Esophagus squamous epithelium (tissue), 5 donors: ENCODE results near the gene C1orf56. TPM values are rescaled to one million over a fixed set of nuclear protein-coding genes. Genes with fewer than 3 reads are reported as not detected.

ENCODE experiments used
- DNase-seq: peaks from one replicate; lab custom pipeline; 2025; lab: John Stamatoyannopoulos, UW
- H3K27ac ChIP-seq, 4 donors: fragments of 200-600 bp; sonication (generic); one replicate each; pipeline ENCODE4 v1.5.1; 2016 to 2019; ENCODE audit warnings: mild to moderate bottlenecking in 1 of 4
- H3K27me3 ChIP-seq, 4 donors: fragments of 200-600 bp; sonication (generic); 1 replicate in 3 of 4; 2 replicates in 1 of 4; pipeline versions ENCODE4 v1.5.1 to v1.6.0; 2017 to 2021; ENCODE audit warnings: antibody characterized with exemption in 1 of 4
- H3K36me3 ChIP-seq, 3 donors: fragments of 200-600 bp; sonication (generic); one replicate each; pipeline ENCODE4 v1.5.1; 2016 to 2019
- H3K4me1 ChIP-seq, 3 donors: fragments of 200-600 bp; sonication (generic); one replicate each; pipeline ENCODE4 v1.5.1; 2017 to 2019
- H3K4me3 ChIP-seq, 4 donors: fragments of 200-600 bp; sonication (generic); 1 replicate in 3 of 4; 2 replicates in 1 of 4; pipeline ENCODE4 v1.5.1; 2016 to 2019; ENCODE audit warnings: mild to moderate bottlenecking in 2 of 4, moderate library complexity in 1 of 4
- H3K9me3 ChIP-seq, 3 donors: fragments of 200-600 bp; sonication (generic); one replicate each; pipeline ENCODE4 v1.5.1; 2016 to 2019
- CTCF ChIP-seq, 6 experiments: fragments of 450-650 bp in 4 of 6; fragments of 200-600 bp in 2 of 6; sonication (generic) in 2 of 6; IDR thresholded peaks; one replicate each; pipeline ENCODE4 v1.5.1; 2016 to 2019; ENCODE audit warnings: antibody characterized with exemption in 6 of 6, mild to moderate bottlenecking in 4 of 6, moderate library complexity in 4 of 6
- POLR2A ChIP-seq, 4 donors: fragments of 450-650 bp; IDR thresholded peaks; one replicate each; pipeline ENCODE4 v1.6.1; 2017; ENCODE audit warnings: antibody characterized with exemption in 4 of 4, mild to moderate bottlenecking in 4 of 4, moderate library complexity in 3 of 4
- WGBS, 2 donors: methylation state at CpG; one replicate each; pipeline ENCODE4 v1.1.5; 2018; 5-methylcytosine and 5-hydroxymethylcytosine counted together
- intact Hi-C: fragments of 100-400 bp; cut with DNase I; formaldehyde crosslinking; loops from one replicate; pipeline ENCODE4 v1.15.0; 2022
- total RNA-seq, 4 donors: library from RNA; depleted of rRNA; stranded (reverse); fragments of >200 nt; gene quantifications; one replicate each; pipeline ENCODE4 v1.1.0, GENCODE V29; 2016
- donor health status: DM: yes; HTN: yes; CAD: no.

The C1orf56 gene
- total RNA-seq, 4 donors from 2014 or later, result 0.23 to 3.2 (median 2.3) TPM

- no peaks in the 10 kb centered on the region for H3K27me3 ChIP-seq
- H3K36me3 ChIP-seq, result peaks cover 0 to 23% (median 0%) of the 10 kb centered on the region in 3 donors
- intact Hi-C loops, result no loop called here
- H3K4me1 ChIP-seq, result peaks cover 53 to 83% (median 56%) of the 10 kb centered on the region in 3 donors
- WGBS, 2 donors, result 8 to 11% methylated on average over 4 of the region's 4 CpGs
- TF ChIP-seq CTCF (IDR thresholded peaks at IDR 0.05), result no peak
- TF ChIP-seq POLR2A (IDR thresholded peaks at IDR 0.05), result no peak
- DNase-seq, result no peak
- H3K4me3 ChIP-seq, result peak overlapping the region; percentile 45 to 76 (median 62)
- peak overlapping the region; percentile 88 to 95 (median 92) for H3K27ac ChIP-seq
- no peaks in the 10 kb centered on the region for H3K9me3 ChIP-seq
Measured at GRCh38 chr1:151005729-151006319, 41.7 kb upstream of the C1orf56 start.

GRCh38 chr1:151006327-151007052, 41.1 kb upstream of the C1orf56 start, which contains the start of gene MINDY1:
Gene MINDY1 (minus strand): TSS chr1:151006902. CDS start chr1:151002617, 4,285 bp downstream.
- peaks cover 0 to 16% (median 0%) of the 10 kb centered on the region in 3 donors for H3K36me3 ChIP-seq
- intact Hi-C loops, result no loop called here
- peak within 1 kb of the TSS; percentile 88 to 95 (median 92) for H3K27ac ChIP-seq
- no peaks in the 10 kb centered on the region for H3K27me3 ChIP-seq
- H3K4me3 ChIP-seq, result peak within 1 kb of the TSS; percentile 45 to 86 (median 74)
- no peak for DNase-seq
- H3K9me3 ChIP-seq, result no peaks in the 10 kb centered on the region
- peak in 4 of 6 experiments; percentile 28 to 56 (median 48) for TF ChIP-seq CTCF (IDR thresholded peaks at IDR 0.05)
- peak in 2 of 4 donors; percentile 62 to 63 for TF ChIP-seq POLR2A (IDR thresholded peaks at IDR 0.05)
- H3K4me1 ChIP-seq, result peaks cover 53 to 90% (median 56%) of the 10 kb centered on the region in 3 donors
- 1 to 2% methylated on average over 13 of the region's 18 CpGs for WGBS, 2 donors

- Histone ChIP-seq H3K27me3 (no peaks in the 10 kb centered on the region), H3K4me3 (peak overlapping the region in 3 of 4 donors; percentile 59 to 86 (median 85)), H3K9me3 (no peaks in the 10 kb centered on the region), H3K36me3 (peaks cover 0 to 12% (median 0%) of the 10 kb centered on the region in 3 donors), H3K27ac (peak overlapping the region; percentile 88 to 95 (median 92)), H3K4me1 (peaks cover 46 to 92% (median 51%) of the 10 kb centered on the region in 3 donors)
- DNase-seq, result no peak
- intact Hi-C loops, result no loop called here
- WGBS, 2 donors, result 7 to 12% methylated on average over 4 of the region's 4 CpGs
- no peak for TF ChIP-seq POLR2A (IDR thresholded peaks at IDR 0.05)
- no peak for TF ChIP-seq CTCF (IDR thresholded peaks at IDR 0.05)
Measured at GRCh38 chr1:151007853-151008243, 39.7 kb upstream of the C1orf56 start.

- WGBS, 2 donors, result 0 to 1% methylated on average over 25 to 40 of the region's 69 CpGs
- intact Hi-C loops, result no loop called here
- peak in 4 of 6 experiments; percentile 10 to 43 (median 40) for TF ChIP-seq CTCF (IDR thresholded peaks at IDR 0.05)
- peak in 2 of 4 donors; percentile 46 to 71 for TF ChIP-seq POLR2A (IDR thresholded peaks at IDR 0.05)
- H3K36me3 ChIP-seq, result peaks cover 0 to 16% (median 0%) of the 10 kb centered on the region in 3 donors
- DNase-seq, result peak; percentile 64
- H3K4me1 ChIP-seq, result peaks cover 40 to 90% (median 45%) of the 10 kb centered on the region in 3 donors
- H3K4me3 ChIP-seq, result peak within 1 kb of the TSS; percentile 62 to 86 (median 76)
- H3K27me3 ChIP-seq, result no peaks in the 10 kb centered on the region
- no peaks in the 10 kb centered on the region for H3K9me3 ChIP-seq
- peak within 1 kb of the TSS; percentile 88 to 95 (median 92) for H3K27ac ChIP-seq
Measured at GRCh38 chr1:151008244-151009205, 39.0 kb upstream of the C1orf56 start, which contains the start of gene PRUNE1. Gene PRUNE1 (plus strand): TSS chr1:151008449. CDS start chr1:151008633, 184 bp downstream.
